GM21717 (cell line): ENCODE data around the gene KCNMA1.

ENCODE experiments used
- ATAC-seq: cut with Tn5 transposase; IDR thresholded peaks from one replicate; pipeline ENCODE4 v1.9.1; 2021; ENCODE audit warnings: mild to moderate bottlenecking, moderate library complexity; ENCODE audit not compliant: unreplicated experiment

KCNMA1 gene

DNA sequence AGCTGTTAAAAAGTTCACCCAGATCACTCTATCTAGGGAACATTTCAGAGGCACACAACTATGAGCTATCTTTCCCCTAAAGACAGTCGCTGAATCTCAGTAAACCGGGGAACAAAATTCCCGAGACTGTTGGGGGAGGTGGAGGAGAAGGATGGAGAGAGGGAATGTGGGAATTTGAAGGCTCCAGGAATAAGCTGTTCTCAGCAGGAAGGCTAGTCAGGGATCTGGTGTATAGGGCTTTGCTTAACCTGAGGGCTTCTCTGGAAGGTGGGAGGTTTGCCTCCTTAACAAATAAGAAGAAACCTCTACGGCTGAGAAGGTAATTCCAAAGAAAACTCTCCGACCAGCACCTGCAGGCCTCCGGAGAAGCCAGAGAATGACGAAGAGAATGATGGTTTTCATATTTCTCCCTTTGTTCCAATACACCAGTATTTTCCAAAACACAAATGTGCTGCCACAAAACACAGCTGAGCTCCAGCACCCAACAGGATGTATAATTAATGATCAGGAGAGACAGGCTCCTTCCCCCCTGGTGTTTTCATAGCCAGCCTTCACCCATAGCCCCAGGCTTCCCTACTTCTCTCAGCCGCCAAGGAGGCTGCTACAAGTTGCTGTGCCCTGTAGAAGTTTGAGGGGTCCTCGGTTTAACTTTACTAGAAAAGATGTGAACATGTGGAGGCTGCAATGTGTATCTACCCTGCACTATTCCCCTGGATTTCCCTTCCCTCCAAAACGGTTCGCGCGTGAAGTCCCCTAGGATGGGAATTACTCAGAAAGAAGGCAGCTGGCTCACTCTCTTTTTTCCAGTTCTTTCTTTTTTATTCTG lies 2.0 kb downstream of the KCNMA1 start:
- ATAC-seq: no peak

DNA sequence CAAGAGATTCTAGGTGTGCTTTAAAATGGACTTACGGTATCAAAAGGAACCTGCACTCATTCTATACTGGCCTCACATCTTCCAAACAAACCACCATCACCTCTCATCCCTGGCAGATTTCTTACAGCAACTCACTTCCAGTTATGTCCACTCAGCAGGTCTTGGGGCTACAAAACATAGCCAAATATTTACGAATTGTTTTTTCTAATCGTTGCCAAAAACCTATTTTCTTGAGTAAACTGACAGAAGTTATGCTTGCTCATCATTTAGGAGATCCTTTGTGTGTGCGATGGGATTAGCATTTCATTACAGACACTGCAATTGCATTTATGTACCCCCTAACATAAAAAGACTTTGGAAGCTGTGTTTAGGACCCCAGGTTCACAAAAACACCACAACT lies 2.7 kb downstream of the KCNMA1 start:
- no peak for ATAC-seq

DNA sequence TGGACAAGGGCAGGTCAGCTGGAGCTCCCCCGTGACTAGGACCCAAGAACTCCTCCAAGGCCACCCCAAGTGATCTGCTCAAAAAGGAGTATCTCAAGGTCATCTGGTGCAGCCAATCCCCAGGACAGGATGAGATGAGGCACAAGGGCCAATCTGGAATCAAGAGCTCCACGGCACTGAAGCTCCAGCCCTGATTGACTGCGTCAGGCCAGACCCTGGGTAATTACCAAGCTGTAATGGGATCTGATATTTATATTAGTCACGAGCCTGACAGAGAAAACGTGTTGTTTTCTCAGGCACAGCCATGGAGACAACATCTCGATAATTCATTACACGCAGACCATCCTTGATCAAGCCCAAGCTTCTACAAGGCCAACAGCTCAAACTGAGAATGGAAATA lies 4.2 kb downstream of the KCNMA1 start:
- ATAC-seq: no peak

DNA sequence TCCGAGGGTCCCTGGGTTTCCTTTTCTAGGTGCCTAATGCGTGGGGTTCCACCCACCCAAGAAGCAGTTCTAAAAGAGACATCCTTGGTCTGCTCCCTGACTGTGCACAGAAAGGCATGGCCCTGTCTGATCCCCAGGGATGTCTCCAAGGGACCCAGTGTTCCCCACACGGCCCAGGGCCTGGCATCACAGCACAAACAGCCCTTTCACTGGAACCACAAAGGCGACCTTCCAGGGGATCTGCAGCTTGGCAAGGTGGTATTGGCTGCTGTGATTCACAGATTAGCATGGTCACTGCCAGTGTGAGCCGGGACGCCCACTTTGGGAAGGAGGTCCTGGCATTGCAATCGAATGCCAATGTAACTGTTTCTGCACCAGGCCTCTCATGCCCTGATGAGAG lies 6.4 kb downstream of the KCNMA1 start:
- no peak for ATAC-seq

DNA sequence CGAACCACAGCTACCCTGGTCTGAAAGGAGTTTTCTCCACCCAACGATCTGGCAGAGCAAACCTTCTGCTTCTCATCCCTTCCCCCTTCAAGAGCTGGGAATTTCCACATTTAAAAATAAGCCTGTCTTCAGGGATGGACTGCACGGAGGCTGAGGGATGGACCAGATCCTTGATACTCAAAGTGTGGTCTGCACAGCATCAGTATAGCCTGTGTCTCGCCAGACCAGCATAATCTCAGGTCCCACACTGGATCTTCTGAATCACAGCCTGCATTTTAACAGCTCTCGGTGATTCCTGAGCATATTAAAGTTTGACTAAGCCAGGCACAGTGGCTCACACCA lies 7.1 kb downstream of the KCNMA1 start:
- no peak for ATAC-seq

DNA sequence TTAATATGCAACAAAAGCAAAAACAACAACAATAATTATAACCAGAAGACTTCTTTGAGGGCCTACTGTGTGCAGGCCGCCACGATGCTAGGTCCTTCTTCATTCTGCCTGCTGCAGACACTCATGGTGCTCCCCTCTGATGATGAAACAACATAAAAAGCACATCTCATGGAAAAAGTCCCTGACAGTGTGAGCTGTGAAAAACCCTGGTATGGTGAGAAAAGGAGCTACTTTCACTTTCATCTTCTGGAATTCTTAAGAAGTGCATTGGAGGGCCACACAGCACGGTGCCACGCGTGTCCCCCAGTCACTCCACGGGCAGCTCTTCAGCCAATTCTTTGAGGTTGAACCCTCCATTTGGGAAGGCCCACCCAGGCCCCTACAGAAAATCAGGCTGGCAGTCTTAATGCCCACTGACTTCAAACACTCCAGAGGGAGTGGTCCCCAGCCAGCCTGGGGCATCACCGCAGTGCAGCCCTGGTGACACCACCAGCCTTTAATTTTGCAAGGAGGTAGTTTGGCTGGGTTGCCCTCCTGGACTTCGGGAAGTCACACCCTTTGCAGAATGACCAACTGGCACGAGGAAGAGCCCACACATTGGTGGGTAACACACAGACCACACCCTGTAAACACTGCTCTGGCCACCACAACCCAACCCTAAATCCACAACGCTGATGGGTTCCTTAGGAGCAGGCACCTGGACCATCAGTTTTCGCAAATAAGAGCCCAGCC lies 7.7 kb downstream of the KCNMA1 start:
- no peak for ATAC-seq

DNA sequence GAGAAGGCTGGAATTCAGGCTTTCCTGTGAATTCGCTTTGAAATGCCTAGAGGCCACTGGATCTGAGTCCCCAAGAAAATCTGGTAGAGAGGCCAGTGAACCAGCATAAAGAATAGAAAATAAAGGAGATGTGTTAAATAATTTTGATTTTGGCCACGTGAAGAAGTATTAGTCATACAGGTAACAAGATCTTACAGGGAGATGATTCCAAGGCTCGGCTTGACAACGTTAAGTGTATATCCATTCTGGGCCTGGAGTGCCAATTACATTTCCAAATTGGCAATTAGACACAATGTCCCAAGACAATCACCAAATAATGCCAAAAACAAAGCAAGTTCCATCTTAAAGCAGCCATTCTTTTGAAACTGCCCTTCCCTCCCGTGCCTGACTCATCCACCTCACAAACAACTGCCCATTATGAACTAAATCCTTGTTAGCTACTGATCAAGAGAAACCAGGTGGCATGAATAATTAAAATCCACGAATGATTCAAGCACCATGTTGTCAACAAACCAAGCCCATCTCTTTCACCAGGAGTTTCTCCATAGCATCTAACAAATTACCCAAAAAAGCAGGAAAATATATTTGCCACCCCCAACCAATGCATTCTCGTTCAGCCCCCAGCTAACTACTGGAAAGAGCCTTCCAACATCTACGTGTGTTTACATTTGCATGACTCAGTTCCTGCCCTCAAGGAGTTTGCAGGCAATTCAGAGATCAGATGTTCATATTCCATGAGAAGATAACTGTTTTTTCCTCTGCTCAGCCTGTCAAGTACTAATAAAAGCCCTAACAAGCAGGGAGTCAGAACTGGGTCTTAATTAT lies 8.5 kb downstream of the KCNMA1 start:
- no peak for ATAC-seq

DNA sequence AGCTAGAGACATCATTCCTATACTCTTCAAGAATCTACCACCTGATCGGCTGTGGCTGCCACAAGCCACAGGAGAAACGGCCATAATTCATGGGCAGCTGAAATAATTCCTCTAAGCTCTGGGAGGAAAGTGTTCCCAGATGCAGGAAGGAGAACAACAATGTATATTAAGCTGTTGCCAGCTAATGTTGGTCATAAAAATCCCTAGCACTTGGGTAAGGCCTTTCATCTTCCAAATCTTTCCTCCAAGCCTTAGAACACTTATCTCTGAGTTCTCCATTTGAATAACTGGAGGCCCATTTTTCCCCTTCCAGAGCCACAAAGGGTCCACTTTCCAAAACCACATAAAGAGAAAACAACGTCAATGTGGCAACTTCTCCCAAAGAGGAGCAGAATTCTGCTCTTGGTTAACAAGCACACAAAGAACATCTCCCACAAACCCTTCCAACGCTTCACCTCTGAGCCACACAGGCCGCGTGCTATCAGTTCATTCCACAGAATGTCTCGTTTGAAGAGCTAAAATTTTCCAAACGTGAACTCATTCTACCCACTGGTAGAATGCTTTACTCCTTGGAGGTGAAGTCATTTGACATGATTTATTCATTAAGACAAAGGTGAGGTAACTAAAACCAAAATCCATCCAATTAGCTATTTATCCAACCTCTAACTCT lies 11.2 kb downstream of the KCNMA1 start:
- ATAC-seq: no peak

DNA sequence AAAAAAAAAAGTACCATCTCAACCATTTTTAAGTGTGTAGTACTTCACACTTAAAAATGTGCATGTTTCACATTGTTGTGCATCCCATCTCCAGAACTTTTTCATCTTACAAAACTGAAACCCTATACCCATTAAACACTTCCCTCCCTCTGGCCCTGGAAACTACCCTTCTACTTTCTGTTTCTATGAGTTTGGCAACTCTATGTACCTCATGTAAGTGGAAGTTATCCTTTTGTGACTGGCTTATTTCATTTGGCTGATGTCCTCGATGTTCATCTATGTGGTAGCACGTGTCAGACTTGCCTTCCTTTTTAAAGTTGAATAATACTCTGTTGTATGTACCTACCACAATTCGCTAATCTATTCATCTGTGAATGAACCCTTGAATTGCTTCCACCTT lies 12.2 kb downstream of the KCNMA1 start:
- no peak for ATAC-seq

DNA sequence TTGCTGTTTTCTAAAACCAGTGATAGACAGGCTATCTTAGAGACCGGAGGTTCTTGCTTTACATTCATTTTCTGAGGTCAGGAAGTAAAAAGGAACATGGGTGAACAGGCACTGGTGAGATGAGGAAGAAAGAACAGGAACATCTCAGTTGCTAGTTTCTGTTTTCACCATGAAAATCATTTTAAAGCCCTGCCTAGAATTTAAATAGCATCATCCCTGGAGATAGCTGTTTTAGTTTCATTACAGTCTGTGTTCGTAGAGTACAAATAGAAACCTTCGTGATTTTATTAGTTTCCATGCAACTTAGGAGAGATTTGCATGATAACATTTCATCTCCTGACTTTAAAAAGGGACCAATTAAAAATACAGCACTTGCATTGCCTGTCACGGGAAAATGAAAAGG lies 14.7 kb downstream of the KCNMA1 start:
- peak; percentile 74 for ATAC-seq

DNA sequence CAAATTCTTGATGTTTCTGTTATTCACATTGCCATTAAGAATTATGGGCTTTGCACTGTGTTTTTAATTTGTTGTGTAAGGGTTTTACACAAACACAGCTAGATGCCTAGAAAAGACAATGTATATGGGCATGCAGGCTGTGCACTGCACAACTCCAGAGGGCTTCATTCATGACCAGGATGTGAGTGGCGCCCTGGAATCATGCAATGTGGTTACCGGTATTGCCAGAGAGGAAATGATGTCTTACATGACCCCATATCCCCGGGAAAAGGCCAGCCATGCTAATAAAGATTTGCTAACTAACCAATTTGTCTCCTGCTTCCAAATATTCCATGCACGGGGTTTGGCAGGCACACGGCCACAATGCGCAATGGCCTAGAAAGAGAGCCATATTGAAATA lies 16.9 kb downstream of the KCNMA1 start:
- no peak for ATAC-seq

DNA sequence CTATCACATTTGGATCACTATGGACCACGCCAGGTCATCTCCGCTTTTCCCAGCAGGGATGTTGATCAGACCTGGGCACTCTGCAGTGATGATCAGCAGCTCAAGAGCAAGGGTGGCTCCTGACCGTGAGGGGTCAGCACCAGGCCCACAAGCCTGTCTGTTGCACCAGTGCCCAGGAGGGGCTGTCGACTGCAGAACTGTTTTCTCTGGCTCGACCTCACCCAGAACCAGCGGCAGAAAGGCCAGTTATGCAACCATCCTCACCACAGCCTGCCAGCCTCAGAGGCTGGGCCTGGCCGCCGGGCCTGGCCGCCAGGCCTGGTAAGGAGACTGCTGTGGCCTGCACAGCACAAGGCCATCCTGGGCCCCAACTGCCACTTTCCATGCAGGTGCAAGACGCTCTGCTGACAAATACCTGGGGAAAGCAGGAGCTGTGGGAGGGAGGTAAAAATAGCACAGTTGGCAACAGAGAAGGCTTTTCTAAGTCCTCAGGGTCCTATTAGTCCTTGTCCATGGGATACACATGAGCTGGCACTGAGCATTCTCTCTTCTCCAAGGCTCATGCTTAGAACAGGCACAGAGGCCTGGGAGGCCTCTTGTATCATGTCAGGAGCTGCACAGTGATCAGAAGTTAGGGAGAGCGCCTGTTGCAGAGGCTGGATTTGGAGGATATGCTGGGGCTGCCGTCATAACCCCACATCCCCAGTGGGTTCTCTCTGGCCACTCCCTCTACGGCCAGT lies 17.5 kb downstream of the KCNMA1 start:
- no peak for ATAC-seq

DNA sequence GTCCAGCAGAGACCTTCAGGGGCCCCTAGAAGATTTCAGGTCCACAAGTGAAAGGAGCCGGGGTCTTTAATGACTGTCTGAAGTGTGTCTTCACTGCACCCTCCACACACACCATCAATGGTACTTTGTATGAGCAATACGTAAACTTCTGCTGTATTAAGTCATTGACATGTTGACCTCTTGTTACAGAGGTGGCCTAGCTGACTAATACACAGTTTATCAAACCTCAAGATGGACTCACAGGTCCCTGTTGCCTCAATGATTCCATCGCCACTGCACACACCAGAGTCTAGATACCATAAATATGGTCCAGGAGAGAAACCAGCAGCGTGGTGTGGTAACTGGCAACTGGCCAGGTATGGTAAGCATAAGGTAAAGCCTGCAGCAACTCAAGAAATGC lies 19.5 kb downstream of the KCNMA1 start:
- no peak for ATAC-seq

DNA sequence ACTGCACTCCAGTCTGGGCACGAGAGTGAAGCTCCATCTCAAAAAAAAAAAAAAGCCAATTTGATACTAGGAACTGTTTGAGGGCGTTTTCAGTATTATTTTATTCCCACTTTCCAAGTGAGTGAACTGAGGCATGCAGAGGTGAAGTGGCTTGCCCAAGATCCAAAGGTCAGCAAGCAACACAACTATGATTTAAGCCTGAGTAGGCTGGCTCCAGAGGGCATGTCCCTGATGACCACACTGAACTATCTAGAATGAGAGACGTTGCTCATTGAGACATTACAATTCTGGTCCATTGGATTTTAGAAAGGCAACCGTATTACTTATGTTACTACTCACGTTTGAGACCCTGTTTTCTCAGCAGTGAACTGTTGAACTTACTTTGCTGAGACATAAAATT lies 20.8 kb downstream of the KCNMA1 start:
- ATAC-seq: no peak

DNA sequence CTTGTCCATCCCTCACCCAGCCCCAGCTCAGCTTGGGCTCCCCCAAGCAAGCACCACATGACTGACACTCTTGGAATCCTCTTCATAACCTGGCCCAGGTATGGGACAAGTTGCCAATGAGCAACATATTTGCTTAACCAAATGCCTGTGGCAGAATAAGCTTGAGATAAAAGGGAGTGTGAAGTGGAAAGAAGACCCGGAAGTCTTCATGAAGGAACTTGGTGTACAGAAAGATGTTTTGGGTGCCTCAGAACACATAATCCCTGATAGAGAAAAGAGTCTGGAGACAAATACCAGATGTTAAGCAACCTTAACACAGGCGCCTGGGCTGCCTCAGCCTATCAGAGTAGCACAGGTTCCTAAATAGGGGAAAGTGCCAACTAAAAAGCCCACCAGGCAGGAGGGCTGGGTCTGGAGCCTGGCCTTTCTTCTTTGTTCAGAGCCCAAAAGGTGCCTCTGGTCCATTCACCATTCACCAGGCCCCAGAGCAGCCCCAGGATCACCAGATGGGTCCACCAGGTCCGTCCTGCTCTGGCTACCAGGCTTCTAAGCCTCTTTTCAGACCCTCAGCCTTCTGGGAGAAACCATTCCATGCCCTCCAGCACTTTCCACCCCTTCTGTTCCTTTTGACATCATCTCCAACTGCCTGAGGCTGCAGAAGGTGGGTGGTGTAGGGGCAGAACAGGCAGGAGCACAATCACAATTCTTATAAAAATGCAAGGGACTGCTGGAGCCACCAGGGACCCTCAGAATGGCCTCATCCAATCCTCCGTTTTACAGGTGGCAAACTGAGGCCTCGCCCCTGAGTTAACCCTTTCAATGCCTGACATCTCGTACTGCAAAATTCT lies 22.6 kb downstream of the KCNMA1 start:
- ATAC-seq: no peak

DNA sequence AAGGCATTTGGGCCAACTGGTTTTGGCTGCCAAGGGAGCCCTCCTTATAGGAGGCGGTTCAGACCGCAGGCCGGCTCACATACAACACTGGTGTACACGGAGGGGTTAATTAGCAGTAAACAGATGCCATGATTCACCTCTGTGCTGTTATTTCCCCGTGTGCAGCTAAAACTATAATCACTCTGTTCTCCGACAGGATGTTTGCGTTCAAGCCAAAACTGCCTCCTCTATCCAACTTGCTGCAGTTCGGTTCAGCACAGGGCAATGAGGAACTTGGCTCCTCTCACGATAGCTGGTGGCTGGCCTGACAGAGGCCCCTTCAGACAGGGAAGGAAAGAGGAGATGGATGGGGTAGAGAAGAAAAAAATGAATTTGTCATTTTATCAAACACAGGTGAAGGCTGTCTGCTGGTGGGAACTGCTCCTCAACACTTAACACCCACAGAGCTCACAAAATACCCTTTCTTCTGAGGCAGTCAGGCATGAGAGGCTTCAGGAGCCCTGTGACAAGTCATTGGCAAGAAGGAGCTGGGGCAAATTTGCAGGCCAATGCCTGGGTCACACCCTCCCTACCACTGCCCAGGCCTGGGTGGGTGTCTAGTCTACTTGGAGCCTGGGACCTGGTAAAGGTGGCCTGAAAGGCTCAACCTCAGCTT lies 24.0 kb downstream of the KCNMA1 start:
- no peak for ATAC-seq

DNA sequence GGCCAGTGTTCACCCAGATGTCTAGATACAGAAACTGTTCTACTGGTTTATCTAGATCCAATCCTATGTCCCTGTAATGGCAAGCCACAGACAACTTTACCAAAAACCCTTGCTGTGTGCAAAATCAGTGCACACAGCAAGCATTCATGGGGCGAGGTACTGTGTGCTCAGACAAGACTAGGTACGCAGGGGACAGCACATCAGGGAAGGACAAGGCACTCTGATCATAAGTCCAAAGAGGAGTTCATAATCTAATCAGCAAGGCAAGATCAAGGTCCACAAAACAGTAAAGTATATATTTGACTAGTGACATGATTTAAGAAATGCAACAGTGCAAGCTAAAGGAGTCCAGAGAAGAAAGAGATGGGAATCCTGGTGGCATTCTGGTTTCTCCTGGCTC lies 25.9 kb downstream of the KCNMA1 start:
- ATAC-seq: no peak

DNA sequence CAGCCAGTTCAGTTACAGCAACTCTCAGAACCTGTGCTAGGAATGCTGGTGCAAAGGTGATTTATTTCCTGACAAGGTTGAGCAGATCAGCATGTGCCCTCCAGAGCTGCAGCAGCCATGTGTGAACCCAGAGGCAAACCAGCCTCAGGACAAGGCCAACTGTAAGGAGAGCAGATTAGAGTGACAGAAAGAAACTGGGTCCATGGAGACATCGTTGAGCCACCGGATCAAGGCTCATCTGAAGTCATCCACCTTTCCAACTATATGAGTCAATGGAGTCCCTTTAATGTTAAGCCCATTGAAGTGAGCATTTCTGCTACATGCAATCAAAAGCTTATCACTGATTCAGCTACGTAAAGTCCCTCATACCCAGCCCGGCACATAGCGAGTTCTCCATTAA lies 26.4 kb downstream of the KCNMA1 start:
- no peak for ATAC-seq

DNA sequence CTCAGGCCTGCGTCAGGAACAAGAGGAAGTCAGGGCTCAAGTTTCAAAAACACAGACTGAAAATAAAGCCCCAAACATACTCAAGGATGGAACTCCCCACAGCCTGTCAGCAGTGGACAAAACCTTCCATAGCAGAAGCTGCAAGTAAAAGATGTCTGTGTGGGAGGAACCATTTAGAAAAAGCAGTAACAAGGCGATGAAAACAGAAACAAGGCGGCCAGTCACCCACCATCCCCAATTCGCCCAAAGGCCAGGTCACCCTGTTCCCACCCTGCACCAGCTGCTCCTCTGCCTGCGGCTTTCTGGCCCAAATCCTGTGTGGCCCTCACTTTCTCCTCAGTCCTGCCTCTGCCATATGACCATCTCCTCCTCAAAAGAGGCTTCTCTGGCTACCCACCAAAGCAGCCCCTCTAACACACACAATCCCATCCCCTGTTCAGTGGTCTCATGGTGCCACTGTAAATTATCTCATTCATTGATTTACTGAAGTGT lies 27.8 kb downstream of the KCNMA1 start:
- peak; percentile 58 for ATAC-seq
